Mucosa of descending colon (tissue), 3 donors: ENCODE data around the gene C1QTNF3. TPM values are rescaled to one million over a fixed set of nuclear protein-coding genes. Genes with fewer than 3 reads are reported as not detected.
"Not testable (repeated sequence)": the region's sequence is repeated elsewhere in the genome, so short reads cannot be mapped to it uniquely, and the experiment has no call there.

Source experiments
- ATAC-seq: fragments of 200-7000 bp; cut with Tn5 transposase; one replicate; pipeline ENCODE4 v1.9.1; 2020; ENCODE audit warnings: mild to moderate bottlenecking, moderate library complexity
- DNase-seq, 3 donors: peaks; one replicate each; pipeline ENCODE4 v3.0.0-alpha.2; 2020
- H3K36me3 ChIP-seq: fragments of 200-600 bp; one replicate; pipeline ENCODE4 v1.8.0; 2021; ENCODE audit warnings: low read depth, mild to moderate bottlenecking
- H3K4me1 ChIP-seq: fragments of 200-600 bp; one replicate; pipeline ENCODE4 v1.8.0; 2021; ENCODE audit warnings: low read depth, mild to moderate bottlenecking
- H3K4me3 ChIP-seq: fragments of 200-600 bp; one replicate; pipeline ENCODE4 v1.8.0; 2021; ENCODE audit warnings: mild to moderate bottlenecking
- H3K9me3 ChIP-seq: fragments of 200-600 bp; one replicate; pipeline ENCODE4 v1.8.0; 2021; ENCODE audit warnings: mild to moderate bottlenecking
- intact Hi-C, 2 donors: fragments of 100-400 bp; cut with DNase I in 1 of 2; cut with micrococcal nuclease in 1 of 2; formaldehyde crosslinking; loops; one replicate each; pipeline versions ENCODE4 v1.11.0 to v1.11.1; 2022; cut with DNase I, micrococcal nuclease
- total RNA-seq, 3 donors: library from RNA; stranded (reverse); fragmentation: NEBNext Ultra II Directional in 2 of 3; extraction: Animal tissue kit (Norgen Biotek cat#: 25700) in 2 of 3; gene quantifications; one replicate each; pipeline versions ENCODE4 v1.2.1 to v1.2.4, GENCODE V29; 2021 to 2023
- TF ChIP-seq, protein P1 (sequence below): fragments of 200-600 bp; IDR thresholded peaks from one replicate; pipeline ENCODE4 v1.8.0; 2022; ENCODE audit warnings: antibody characterized with exemption, mild to moderate bottlenecking
- donor health status: DM: no; HTN: no; CAD: no; lungs with moderate emphysema.
- donor health status: DM: no; HTN: no; CAD: no.
- donor health status: DM: no; HTN: yes; CAD: no.

Gene C1QTNF3
- total RNA-seq, 3 donors from 2014 or later, result 5.3 to 10.0 (median 6.1) TPM

DNA sequence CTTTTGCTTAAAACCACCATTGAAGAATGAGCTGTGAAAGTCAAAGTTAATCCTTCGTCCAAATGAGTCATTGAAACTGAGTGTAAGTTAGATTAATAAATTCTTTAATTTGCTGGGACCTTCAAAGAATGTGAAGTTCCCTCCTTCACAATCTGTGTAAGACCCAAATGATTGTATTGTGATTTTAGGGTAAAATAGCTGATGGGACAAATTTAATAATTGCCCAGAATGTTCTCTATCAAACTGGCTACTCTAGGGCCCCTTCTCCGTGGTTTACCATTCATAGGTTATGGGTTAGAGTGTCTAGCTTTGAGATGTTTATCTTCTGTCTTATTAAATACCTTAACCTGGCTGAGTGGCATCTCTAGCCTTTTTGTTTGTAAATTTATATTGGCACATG is 11.9 kb downstream of the C1QTNF3 start:
- Histone ChIP-seq H3K9me3 (no peaks in the 10 kb centered on the region), H3K4me1 (peaks cover 5% of the 10 kb centered on the region), H3K4me3 (no peak overlapping the region), H3K36me3 (no peaks in the 10 kb centered on the region)
- TF ChIP-seq, protein P1, sequence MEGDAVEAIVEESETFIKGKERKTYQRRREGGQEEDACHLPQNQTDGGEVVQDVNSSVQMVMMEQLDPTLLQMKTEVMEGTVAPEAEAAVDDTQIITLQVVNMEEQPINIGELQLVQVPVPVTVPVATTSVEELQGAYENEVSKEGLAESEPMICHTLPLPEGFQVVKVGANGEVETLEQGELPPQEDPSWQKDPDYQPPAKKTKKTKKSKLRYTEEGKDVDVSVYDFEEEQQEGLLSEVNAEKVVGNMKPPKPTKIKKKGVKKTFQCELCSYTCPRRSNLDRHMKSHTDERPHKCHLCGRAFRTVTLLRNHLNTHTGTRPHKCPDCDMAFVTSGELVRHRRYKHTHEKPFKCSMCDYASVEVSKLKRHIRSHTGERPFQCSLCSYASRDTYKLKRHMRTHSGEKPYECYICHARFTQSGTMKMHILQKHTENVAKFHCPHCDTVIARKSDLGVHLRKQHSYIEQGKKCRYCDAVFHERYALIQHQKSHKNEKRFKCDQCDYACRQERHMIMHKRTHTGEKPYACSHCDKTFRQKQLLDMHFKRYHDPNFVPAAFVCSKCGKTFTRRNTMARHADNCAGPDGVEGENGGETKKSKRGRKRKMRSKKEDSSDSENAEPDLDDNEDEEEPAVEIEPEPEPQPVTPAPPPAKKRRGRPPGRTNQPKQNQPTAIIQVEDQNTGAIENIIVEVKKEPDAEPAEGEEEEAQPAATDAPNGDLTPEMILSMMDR, result no peak
- no peak for ATAC-seq
- intact Hi-C loops, result no loop called here
- no peak for DNase-seq

DNA sequence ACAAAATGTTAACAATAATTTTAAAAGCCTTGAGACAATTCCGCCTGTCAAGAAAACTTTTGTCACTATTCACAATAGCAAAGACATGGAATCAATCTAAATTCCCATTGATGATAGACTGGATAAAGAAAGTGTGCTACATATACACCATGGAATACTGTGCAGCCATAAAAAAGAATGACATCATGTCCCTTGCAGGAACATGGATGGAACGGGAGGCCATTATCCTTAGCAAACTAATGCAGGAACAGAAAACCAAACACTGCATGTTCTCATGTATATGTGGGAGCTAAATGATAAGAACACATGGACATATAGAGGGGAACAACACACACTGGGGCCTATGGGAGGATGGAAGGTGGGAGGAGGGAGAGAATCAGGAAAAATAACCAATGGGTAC is 12.4 kb downstream of the C1QTNF3 start:
- H3K36me3 ChIP-seq, H3K9me3 ChIP-seq, H3K4me1 ChIP-seq, intact Hi-C loops, H3K4me3 ChIP-seq, DNase-seq, ATAC-seq: not testable (repeated sequence)

DNA sequence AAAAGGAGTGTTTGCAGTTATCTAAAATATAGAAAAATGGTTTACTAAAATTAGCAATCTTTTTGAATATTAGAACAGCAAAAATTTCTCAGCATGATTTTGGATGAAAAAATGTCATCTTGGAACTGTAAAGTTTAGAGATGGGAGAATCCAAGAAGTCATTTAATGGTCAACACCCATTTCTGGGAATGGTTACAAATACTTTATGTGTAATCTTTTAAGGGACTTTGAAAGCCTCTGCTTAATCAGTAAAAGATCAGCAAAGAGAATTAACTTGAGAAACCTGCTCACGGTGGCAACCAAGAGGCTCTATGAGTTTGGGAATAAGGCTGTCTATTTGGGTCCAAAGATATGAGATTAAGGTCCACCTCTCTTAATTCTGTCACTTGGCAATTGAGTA is 13.0 kb downstream of the C1QTNF3 start:
- ATAC-seq, result no peak
- no peak for DNase-seq
- Histone ChIP-seq H3K4me3 (no peak overlapping the region), H3K4me1 (peaks cover 3% of the 10 kb centered on the region), H3K36me3 (no peaks in the 10 kb centered on the region), H3K9me3 (no peaks in the 10 kb centered on the region)
- intact Hi-C loops, result no loop called here
- TF ChIP-seq, protein P1, result no peak

DNA sequence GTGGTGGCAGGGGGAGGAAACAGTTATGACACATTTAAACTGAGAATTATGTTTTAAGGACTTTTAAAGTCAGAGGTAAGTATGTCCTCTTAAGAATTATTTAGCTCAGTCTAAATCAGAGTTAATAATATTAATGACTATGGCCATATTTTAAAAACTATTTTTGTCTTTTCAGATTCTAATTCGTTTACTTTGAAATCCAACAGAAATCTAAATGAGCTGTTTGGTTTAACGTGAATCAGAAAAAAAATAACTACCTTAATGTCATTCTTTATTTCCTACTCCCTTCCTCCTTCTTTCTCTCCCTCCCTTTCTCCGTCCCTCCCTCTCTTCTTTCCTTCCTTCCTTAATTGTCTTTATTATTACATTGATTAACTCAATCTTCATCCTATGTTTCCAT is 14.7 kb downstream of the C1QTNF3 start:
- ATAC-seq, result no peak
- no peaks in the 10 kb centered on the region for H3K36me3 ChIP-seq

DNA sequence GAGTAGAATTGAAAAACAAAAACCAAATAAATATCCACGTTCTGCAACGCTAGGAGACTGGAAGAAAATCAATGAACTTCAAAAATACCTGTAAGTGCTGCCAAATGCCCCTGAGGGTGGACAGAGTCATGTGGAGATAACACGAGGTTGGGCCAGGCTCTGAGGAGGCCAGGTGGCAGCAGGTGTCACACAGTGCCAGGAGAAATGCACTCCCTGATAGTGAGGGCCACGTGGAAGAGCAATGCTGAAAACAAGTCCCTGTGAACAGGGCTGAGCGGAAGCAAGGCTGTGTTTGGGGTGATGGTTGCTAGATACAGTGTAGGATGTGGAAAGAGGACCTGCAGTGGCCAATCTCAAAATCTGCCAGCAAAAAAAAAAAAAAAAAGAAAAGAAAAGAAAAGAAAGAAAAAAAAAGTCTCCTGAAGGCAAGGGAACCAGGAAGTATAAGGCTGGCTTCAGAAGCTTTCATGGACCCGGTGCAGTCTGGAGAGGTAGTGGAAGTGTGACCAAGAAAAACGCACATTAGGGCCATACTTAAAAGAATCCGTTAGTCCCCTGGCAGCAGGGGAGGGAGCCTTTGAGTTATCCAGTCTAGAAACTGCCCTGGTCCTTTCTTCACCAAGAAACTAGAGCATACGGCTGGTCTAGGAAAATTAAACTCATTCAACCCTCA is 16.8 kb downstream of the C1QTNF3 start:
- intact Hi-C loops, result no loop called here
- H3K4me1 ChIP-seq, result no peaks in the 10 kb centered on the region
- H3K9me3 ChIP-seq, result no peaks in the 10 kb centered on the region
- H3K36me3 ChIP-seq, result no peaks in the 10 kb centered on the region
- H3K4me3 ChIP-seq, result no peak overlapping the region
- no peak for DNase-seq
- TF ChIP-seq, protein P1, result no peak
- peak; percentile 18 for ATAC-seq

More for the DNA sequence above, 14.7 kb downstream of the C1QTNF3 start:
- no peak for DNase-seq
- Histone ChIP-seq H3K4me1 (no peaks in the 10 kb centered on the region), H3K4me3 (no peak overlapping the region), H3K9me3 (no peaks in the 10 kb centered on the region)
- TF ChIP-seq, protein P1, result no peak
- intact Hi-C loops, result no loop called here

DNA sequence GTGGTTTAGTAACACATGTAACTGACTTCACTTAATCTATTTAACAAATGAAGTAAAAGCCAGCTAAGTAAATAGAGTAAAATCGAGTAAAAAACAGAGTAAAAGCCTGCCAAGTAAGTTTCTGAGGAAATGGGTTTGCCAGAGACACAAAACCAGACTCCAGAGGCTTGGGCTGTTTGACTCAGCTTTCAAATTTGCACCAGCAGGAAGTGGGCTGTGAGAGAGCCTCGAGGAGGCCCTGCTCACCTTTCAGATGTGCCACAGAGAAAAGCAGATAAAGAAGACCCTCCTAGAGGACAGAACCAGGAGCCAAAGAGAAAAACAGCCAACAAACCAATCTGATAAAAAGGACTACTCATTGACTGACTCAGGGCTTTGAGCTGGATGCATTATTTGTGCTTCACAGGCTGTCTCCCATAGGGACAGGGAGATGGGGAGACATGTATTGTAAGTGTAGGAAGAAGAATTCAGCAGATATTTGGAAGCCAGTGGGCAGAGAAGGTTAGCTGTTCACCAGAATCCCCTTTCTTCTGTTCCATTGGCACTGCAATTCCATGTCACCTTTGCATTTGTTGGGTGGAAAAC is 20.8 kb downstream of the C1QTNF3 start:
- no peaks in the 10 kb centered on the region for H3K36me3 ChIP-seq
- TF ChIP-seq, protein P1, result no peak
- ATAC-seq (no peak), DNase-seq (no peak)
- intact Hi-C loops, result no loop called here
- H3K4me3 ChIP-seq, result no peak overlapping the region
- no peaks in the 10 kb centered on the region for H3K4me1 ChIP-seq
- H3K9me3 ChIP-seq, result no peaks in the 10 kb centered on the region
